HepG2 (cell line): ENCODE measurements around the gene ZFHX3. TPM values are rescaled to one million over a fixed set of nuclear protein-coding genes. Genes with fewer than 3 reads are reported as not detected.
A peak's percentile ranks its signal among the peaks of the same experiment; 100 is the strongest.

ENCODE experiments used
- CEBPG ChIP-seq: IDR thresholded peaks from 2 replicates; pipeline ENCODE4 v1.6.1; 2016
- EEA1 ChIP-seq: sonication (generic); formaldehyde crosslinking; IDR thresholded peaks from 2 replicates; pipeline ENCODE4 v1.5.1; 2020; ENCODE audit warnings: mild to moderate bottlenecking, missing genetic modification reagents, borderline replicate concordance
- HMG20B ChIP-seq: conservative IDR thresholded peaks from 2 replicates; pipeline ENCODE4 v1.6.1; 2016; ENCODE audit warnings: missing genetic modification reagents, missing compliant biosample characterization
- HNF4G ChIP-seq, 2 experiments: sonication (generic) in 1 of 2; formaldehyde crosslinking in 1 of 2; IDR thresholded peaks; 2 replicates each; pipeline versions ENCODE4 v1.4.0 to v1.6.1; 2011 to 2020; ENCODE audit warnings: borderline replicate concordance in 2 of 2, low read depth in 2 of 2, mild to moderate bottlenecking in 2 of 2, low read length in 1 of 2, missing genetic modification reagents in 1 of 2, moderate library complexity in 1 of 2
- HNRNPLL ChIP-seq: fragments of 200-400 bp; formaldehyde crosslinking; IDR thresholded peaks from 2 replicates; pipeline ENCODE4 v1.6.1; 2017; ENCODE audit warnings: mild to moderate bottlenecking, low read depth, low read length; ENCODE audit not compliant: poor library complexity, severe bottlenecking
- IRF2 ChIP-seq: IDR thresholded peaks from 2 replicates; pipeline ENCODE4 v1.6.1; 2018; ENCODE audit warnings: missing genetic modification reagents, missing compliant biosample characterization
- KAT2B ChIP-seq: fragments of 150-350 bp; IDR thresholded peaks from 2 replicates; pipeline ENCODE4 v1.6.1; 2014; ENCODE audit warnings: low read depth, low read length, borderline replicate concordance
- KLF16 ChIP-seq, 2 experiments: sonication (generic) in 1 of 2; formaldehyde crosslinking in 1 of 2; IDR thresholded peaks; 2 replicates each; pipeline versions ENCODE4 v1.6.1 to v1.8.0; 2016 to 2023; ENCODE audit warnings: missing genetic modification reagents in 2 of 2, missing compliant biosample characterization in 1 of 2
- MBD4 ChIP-seq: IDR thresholded peaks from 2 replicates; pipeline ENCODE4 v1.6.1; 2012; ENCODE audit warnings: low read length, inconsistent platforms, borderline replicate concordance
- NAIF1 ChIP-seq: sonication (generic); formaldehyde crosslinking; IDR thresholded peaks from 2 replicates; pipeline ENCODE4 v1.5.0; 2020; ENCODE audit warnings: mild to moderate bottlenecking, missing genetic modification reagents, borderline replicate concordance
- PATZ1 ChIP-seq: sonication (generic); formaldehyde crosslinking; IDR thresholded peaks from 2 replicates; pipeline ENCODE4 v1.4.0; 2020; ENCODE audit warnings: missing genetic modification reagents
- PHB2 ChIP-seq: fragments of 450-650 bp; IDR thresholded peaks from 2 replicates; pipeline ENCODE4 v1.6.1; 2018; ENCODE audit not compliant: partially characterized antibody
- PTBP1 ChIP-seq: fragments of 200-400 bp; formaldehyde crosslinking; IDR thresholded peaks from 2 replicates; pipeline ENCODE4 v1.6.1; 2018; ENCODE audit warnings: low read length, low read depth; ENCODE audit not compliant: poor library complexity, severe bottlenecking
- SETDB1 ChIP-seq: sonication (generic); formaldehyde crosslinking; IDR thresholded peaks from 2 replicates; pipeline ENCODE4 v1.5.1; 2020; ENCODE audit warnings: missing genetic modification reagents, mild to moderate bottlenecking, borderline replicate concordance
- SMAD1 ChIP-seq: sonication (generic); formaldehyde crosslinking; IDR thresholded peaks from 2 replicates; pipeline ENCODE4 v1.4.0; 2020; ENCODE audit warnings: missing genetic modification reagents, low read depth, mild to moderate bottlenecking, borderline replicate concordance
- SNAPC2 ChIP-seq: sonication (generic); formaldehyde crosslinking; IDR thresholded peaks from 2 replicates; pipeline ENCODE4 v1.8.1; 2022; ENCODE audit warnings: mild to moderate bottlenecking, missing genetic modification reagents
- SP5 ChIP-seq: IDR thresholded peaks from 2 replicates; pipeline ENCODE4 v1.6.1; 2016; ENCODE audit warnings: low read depth, borderline replicate concordance
- THRA ChIP-seq: sonication (generic); formaldehyde crosslinking; IDR thresholded peaks from 2 replicates; pipeline ENCODE4 v1.4.0; 2020; ENCODE audit warnings: missing genetic modification reagents, borderline replicate concordance
- ZNF576 ChIP-seq: sonication (generic); formaldehyde crosslinking; IDR thresholded peaks from 2 replicates; pipeline ENCODE4 v1.4.0; 2020; ENCODE audit warnings: mild to moderate bottlenecking, missing genetic modification reagents
- ZNF703 ChIP-seq: sonication (generic); formaldehyde crosslinking; IDR thresholded peaks from 2 replicates; pipeline ENCODE4 v1.5.1; 2020; ENCODE audit warnings: missing genetic modification reagents, mild to moderate bottlenecking, moderate library complexity, borderline replicate concordance
- ZNF850 ChIP-seq: sonication (generic); formaldehyde crosslinking; conservative IDR thresholded peaks from 2 replicates; pipeline ENCODE4 v1.9.0; 2021; ENCODE audit warnings: mild to moderate bottlenecking, missing genetic modification reagents
- polyA plus RNA-seq, 8 experiments: library from polyadenylated mRNA; depleted of rRNA in 3 of 8; stranded (reverse) in 7 of 8; unstranded in 1 of 8; fragments of >200 nt; fragmentation: Illumina TruSeq in 4 of 8; extraction: Trizol in 4 of 8; gene quantifications; 2 replicates each; pipeline versions ENCODE4 v1.2.1 to v1.2.3, GENCODE V29; 2011 to 2016; ENCODE audit warnings: low read depth in 4 of 8, missing spikeins in 1 of 8, mixed read lengths in 1 of 8; ENCODE audit not compliant: insufficient read depth in 1 of 8
- total RNA-seq, 5 experiments: library from RNA; depleted of rRNA; stranded (reverse); fragments of >200 nt; fragmentation: Illumina TruSeq; extraction: Trizol; gene quantifications; 2 replicates each; pipeline ENCODE4 v1.2.3, GENCODE V29; 2016; ENCODE audit warnings: low read depth in 1 of 5
- TF ChIP-seq, protein P1 (sequence below): sonication (generic); formaldehyde crosslinking; IDR thresholded peaks from 2 replicates; pipeline ENCODE4 v1.4.0; 2020; ENCODE audit warnings: missing genetic modification reagents
- TF ChIP-seq, protein P2 (sequence below): IDR thresholded peaks from 2 replicates; pipeline ENCODE4 v1.6.1; 2018; ENCODE audit warnings: missing genetic modification reagents, mild to moderate bottlenecking, missing compliant biosample characterization

The ZFHX3 gene
- total and polyA plus RNA-seq, 2 of the 13 experiments (the other 11 are each of a cell fraction or from before 2014, with no cell fraction given) = 5.0 to 6.0 TPM

DNA sequence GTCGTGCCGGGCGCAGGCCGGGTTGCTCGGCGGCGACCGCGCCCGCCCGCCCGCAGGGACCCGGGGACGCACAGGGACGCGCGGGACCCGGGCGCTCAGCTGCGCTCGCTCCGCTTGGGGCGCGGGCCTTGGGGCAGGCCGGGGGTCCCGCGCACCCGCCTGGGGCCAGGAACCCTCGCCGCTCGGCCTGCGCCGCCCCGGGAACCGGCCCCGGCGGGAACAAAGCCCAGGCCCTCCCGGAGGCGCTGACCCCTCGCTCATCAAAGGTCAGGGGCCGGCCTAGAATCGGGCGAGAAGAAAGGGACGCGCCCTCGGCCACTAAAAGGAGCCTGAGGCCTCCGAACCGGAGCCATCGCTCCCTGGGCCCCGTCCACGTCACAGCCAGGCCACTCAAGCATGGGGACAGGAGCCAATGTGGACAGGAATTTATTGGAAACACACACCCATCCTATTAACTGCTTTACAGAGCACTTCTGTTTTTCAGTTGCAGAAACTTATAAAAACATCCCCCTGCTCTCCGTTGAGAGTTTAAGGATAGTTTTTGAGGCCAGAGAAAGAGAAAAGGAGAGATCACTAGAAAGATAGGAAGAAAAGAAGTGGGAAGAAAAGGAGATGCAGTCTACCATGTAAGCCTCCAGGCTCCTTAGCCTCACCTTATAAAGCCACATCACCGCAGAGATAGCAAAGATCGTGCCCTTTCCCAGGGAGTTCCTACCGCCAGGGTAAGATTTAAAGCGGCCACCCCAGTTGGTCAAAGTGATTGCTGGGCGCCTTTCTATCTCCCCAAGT, 558 bp upstream of the ZFHX3 start (continued):
- TF ChIP-seq KAT2B (no peak), SNAPC2 (CRISPR knock-in tag) (no peak), SMAD1 (CRISPR knock-in tag) (no peak), HMG20B (peak; percentile 46; the same call in 1 of the 2 replicates), ZNF576 (CRISPR knock-in tag) (no peak), SETDB1 (CRISPR knock-in tag) (no peak), ZNF703 (CRISPR knock-in tag) (no peak), ZNF850 (no peak), PTBP1 (no peak), PATZ1 (peak; percentile 22), EEA1 (no peak), PHB2 (no peak), NAIF1 (CRISPR knock-in tag) (no peak), HNRNPLL (peak; percentile 30), THRA (CRISPR knock-in tag) (no peak), IRF2 (CRISPR knock-in tag) (peak; percentile 15; the same call in 1 of the 2 replicates), MBD4 (no peak), CEBPG (CRISPR knock-in tag) (no peak), HNF4G (IDR thresholded peaks at IDR 0.05; ENCODE audit: borderline replicate concordance, low read depth, low read length) (no peak), HNF4G (CRISPR knock-in tag; IDR thresholded peaks at IDR 0.05; ENCODE audit: borderline replicate concordance, low read depth) (no peak), SP5 (CRISPR knock-in tag) (no peak), KLF16 (CRISPR knock-in tag; IDR thresholded peaks at IDR 0.05) (peak in 1 of 2 experiments; percentile 21; a peak in 1 of 4 replicates)
- TF ChIP-seq, protein P1, sequence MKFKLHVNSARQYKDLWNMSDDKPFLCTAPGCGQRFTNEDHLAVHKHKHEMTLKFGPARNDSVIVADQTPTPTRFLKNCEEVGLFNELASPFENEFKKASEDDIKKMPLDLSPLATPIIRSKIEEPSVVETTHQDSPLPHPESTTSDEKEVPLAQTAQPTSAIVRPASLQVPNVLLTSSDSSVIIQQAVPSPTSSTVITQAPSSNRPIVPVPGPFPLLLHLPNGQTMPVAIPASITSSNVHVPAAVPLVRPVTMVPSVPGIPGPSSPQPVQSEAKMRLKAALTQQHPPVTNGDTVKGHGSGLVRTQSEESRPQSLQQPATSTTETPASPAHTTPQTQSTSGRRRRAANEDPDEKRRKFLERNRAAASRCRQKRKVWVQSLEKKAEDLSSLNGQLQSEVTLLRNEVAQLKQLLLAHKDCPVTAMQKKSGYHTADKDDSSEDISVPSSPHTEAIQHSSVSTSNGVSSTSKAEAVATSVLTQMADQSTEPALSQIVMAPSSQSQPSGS = peak; percentile 52; the same call in 1 of the 2 replicates
- TF ChIP-seq, protein P2, sequence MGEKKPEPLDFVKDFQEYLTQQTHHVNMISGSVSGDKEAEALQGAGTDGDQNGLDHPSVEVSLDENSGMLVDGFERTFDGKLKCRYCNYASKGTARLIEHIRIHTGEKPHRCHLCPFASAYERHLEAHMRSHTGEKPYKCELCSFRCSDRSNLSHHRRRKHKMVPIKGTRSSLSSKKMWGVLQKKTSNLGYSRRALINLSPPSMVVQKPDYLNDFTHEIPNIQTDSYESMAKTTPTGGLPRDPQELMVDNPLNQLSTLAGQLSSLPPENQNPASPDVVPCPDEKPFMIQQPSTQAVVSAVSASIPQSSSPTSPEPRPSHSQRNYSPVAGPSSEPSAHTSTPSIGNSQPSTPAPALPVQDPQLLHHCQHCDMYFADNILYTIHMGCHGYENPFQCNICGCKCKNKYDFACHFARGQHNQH (CRISPR knock-in tag) = peak; percentile 41; the same call in 1 of the 2 replicates
